Measurements from ENCODE around the gene ARID1B.

GRCh38 chr6:156852858-156853216 lies 75.7 kb downstream of the ARID1B start:
- TF ChIP-seq, protein P1, sequence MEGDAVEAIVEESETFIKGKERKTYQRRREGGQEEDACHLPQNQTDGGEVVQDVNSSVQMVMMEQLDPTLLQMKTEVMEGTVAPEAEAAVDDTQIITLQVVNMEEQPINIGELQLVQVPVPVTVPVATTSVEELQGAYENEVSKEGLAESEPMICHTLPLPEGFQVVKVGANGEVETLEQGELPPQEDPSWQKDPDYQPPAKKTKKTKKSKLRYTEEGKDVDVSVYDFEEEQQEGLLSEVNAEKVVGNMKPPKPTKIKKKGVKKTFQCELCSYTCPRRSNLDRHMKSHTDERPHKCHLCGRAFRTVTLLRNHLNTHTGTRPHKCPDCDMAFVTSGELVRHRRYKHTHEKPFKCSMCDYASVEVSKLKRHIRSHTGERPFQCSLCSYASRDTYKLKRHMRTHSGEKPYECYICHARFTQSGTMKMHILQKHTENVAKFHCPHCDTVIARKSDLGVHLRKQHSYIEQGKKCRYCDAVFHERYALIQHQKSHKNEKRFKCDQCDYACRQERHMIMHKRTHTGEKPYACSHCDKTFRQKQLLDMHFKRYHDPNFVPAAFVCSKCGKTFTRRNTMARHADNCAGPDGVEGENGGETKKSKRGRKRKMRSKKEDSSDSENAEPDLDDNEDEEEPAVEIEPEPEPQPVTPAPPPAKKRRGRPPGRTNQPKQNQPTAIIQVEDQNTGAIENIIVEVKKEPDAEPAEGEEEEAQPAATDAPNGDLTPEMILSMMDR (IDR thresholded peaks at IDR 0.05; ENCODE audit: insufficient read depth, low read length, poor library complexity, severe bottlenecking) = no peak
- no peak for TF ChIP-seq EZH2phosphoT487 (conservative IDR thresholded peaks at IDR 0.05; ENCODE audit: low read length)
